Dermis microvascular lymphatic vessel endothelial cell (primary cell): ENCODE measurements around the gene RAB3D. TPM values are rescaled to one million over a fixed set of nuclear protein-coding genes. Genes with fewer than 3 reads are reported as not detected.
"Not testable (repeated sequence)": the region's sequence is repeated elsewhere in the genome, so short reads cannot be mapped to it uniquely, and the experiment has no call there.

ENCODE experiments used
- DNase-seq, 2 donors: peaks; one replicate each; pipeline versions ENCODE4 v3.0.0 to v3.0.0-alpha.2; 2010; ENCODE audit warnings: low read depth in 2 of 2
- total RNA-seq: library from RNA; depleted of rRNA; stranded (reverse); fragments of >200 nt; gene quantifications from 2 replicates; pipeline ENCODE4 v1.2.1, GENCODE V29; 2014

The RAB3D gene
- total RNA-seq, 1 donor from 2014 or later, result 34.7 TPM

DNA sequence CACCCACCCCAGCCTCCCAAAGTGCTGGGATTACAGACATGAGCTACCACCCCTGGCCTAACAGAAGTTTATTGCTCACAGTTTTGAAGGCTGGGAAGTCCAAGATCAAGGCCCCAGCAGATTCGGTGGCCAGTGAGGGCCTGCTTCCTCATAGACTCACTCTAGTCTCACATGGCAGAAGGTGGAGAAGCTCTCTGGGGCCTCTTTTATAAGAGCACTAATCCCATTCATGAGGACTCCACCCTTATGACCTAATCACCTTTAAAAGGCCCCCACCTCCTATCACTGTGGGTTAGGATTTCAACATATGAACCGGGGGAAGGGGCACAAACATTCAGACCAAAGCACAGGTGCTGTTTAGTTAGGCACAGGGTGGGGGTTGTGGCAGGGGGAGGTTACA, 28.1 kb upstream of the RAB3D start:
- DNase-seq, result no peak

GRCh38 chr19:11365557-11366117, 26.2 kb upstream of the RAB3D start:
- no peak for DNase-seq

DNA sequence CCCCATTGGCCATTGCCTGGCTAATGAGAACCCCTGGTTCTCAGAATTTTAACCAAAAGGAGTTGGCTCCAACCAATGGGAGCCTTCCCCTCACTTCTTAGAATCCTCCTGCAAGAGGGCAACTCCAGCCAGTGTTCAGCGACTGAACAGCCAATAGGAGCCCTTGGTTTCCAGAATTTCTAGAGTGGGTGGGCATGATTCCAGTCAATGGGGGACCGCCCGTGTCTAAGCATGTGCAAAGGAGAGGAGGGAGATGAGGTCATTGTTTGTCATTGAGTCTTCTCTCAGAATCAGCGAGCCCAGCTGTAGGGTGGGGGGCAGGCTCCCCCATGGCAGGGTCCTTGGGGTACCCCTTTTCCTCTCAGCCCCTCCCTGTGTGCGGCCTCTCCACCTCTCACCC, 25.5 kb upstream of the RAB3D start:
- DNase-seq, result no peak

DNA sequence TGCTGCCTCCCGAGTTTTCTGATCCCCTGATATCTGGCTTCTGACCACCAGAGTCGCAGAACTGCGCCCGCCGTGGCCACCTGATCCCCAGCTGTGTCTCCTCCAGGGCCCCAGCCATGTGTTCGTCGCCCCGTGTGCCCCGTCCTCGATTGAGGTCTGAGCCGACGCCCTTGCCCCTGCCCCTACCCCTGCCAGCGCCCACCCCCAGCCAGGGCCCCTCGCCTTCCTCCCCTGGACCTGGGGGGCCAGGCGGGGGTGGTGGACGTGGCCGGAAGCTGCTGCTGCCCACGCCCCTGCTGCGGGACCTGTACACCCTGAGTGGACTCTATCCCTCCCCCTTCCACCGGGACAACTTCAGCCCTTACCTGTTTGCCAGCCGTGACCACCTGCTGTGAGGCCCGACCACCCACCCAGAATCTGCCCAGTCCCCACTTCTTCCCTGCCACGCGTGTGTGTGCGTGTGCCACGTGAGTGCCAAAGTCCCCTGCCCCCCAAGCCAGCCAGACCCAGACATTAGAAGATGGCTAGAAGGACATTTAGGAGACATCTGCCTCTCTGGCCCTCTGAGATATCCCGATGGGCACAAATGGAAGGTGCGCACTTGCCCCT, 24.9 kb upstream of the RAB3D start:
- DNase-seq, result no peak

GRCh38 chr19:11363881-11364280, 24.4 kb upstream of the RAB3D start:
- DNase-seq, result no peak

GRCh38 chr19:11361771-11362731, 22.6 kb upstream of the RAB3D start:
- no peak for DNase-seq

DNA sequence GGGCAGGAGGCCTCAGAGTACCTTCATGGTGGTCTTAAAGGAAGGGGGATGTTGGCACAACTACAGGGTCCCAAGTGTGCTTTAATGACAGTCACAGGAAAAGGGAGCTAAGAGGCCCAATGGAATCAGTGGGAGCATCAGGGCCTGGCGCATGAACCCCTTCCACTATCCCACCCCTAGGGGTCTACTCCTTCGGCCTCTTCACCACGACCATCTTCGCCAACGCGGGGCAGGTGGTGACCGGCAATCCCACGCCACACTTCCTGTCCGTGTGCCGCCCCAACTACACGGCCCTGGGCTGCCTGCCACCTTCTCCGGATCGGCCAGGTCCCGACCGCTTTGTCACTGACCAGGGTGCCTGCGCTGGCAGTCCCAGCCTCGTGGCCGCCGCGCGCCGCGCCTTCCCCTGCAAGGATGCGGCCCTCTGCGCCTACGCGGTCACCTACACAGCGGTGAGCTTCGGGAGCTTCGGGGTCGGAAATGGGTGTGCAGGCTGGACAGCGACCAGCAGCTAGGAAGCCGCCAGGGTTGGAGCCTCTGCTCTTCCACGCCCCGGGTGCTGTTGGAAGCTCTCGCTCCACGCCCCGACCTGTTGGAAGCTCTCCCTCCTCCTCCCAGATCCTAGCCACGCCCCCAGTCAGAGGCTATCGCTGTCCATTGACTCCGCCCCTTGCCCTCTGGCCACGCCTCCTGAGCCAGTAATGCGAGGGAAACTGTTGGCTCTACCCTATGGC, 21.7 kb upstream of the RAB3D start:
- peak; percentile 51 to 62 for DNase-seq

GRCh38 chr19:11359421-11359820, 20.0 kb upstream of the RAB3D start:
- no peak for DNase-seq

- no peak for DNase-seq
These were observed 17.5 kb upstream of the RAB3D start for GRCh38 chr19:11356676-11357550.

DNA sequence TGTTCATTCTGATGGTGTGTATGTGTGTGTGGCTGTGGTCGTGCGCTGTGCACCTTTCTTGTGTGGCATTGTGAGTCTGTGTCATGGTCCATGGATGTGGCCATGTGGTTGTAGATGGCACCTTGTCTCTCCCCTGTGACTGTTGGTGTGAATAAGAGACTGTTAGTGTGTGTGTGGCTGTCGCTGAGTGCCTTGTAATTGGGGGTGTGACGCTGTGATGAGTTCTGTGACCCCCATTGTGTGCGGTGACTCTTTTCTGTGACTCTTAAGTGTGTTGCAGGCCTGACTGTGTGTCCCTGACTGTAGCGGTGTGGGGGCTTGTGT, 16.6 kb upstream of the RAB3D start:
- no peak for DNase-seq

DNA sequence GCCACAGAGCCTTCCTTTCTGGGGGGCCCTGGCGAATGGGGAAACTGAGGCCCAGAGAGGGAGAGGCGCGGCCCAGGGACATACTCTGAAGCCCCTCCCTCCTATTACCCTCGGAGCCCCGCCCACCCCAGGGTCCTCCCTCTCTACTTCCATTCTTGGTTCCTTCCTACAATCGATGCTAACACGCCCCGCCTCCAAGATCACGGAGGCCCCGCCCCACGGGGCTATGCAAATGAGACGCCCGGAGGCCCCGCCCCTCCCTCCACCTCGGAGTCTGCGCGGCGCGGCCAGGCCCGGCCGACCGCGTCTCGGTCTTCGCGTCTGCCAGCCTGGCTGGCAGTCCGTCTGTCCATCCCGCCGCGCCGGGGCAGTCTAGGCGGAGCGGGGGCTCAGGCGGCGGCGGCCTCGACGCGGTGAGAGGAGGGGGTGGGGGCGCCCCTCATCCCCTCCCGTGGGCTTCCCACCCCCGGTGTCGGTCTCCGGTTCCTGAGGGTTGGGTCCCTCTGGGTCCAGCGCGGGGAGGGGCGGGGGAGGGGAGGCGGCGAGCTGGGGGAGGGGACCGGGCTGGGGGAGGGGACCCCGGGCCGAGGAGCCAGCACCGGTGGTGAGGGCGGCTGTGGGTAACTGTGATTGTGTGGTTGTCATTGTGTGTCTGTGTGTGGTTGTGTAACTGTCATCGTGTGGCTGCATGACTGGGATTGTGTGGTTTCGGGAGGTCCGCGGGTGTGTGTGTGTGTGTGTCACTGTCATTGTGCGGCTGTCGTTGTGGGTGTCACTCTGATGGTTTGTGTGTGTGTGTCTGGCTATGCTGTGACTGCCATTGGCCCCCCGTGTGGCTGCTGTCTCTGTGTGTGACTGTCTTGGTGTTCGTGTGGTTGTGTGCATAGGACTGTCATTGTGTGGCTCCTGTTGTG, 16.0 kb upstream of the RAB3D start, which contains the start of gene PLPPR2:
TSS of gene PLPPR2 (plus strand) at position 273 of the 914 bp plus-strand sequence. CDS start 2,242 bp downstream, outside the sequence.
- peak; percentile 63 to 91 for DNase-seq

- DNase-seq, result not testable (repeated sequence)
These were observed 14.6 kb upstream of the RAB3D start for GRCh38 chr19:11354102-11354501.

DNA sequence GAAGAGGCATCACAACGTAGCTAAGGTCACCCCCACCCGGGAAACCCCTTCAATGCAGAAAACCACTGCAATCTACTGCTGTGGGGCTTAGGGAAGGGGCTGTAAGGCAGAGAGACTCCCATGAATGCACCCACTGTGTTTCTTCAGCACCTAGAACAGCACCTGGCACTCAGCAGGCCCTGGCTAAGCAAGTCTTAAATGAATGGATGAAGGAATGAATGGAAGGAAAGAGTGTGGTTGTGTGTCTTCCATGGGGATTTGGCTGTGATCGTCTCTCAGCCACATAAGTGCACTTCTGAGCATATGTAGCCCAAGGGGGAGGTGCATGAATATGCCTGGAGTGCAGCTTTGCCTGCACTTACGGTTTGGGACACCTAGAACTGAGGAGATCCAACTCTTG, 9.7 kb upstream of the RAB3D start:
- no peak for DNase-seq

DNA sequence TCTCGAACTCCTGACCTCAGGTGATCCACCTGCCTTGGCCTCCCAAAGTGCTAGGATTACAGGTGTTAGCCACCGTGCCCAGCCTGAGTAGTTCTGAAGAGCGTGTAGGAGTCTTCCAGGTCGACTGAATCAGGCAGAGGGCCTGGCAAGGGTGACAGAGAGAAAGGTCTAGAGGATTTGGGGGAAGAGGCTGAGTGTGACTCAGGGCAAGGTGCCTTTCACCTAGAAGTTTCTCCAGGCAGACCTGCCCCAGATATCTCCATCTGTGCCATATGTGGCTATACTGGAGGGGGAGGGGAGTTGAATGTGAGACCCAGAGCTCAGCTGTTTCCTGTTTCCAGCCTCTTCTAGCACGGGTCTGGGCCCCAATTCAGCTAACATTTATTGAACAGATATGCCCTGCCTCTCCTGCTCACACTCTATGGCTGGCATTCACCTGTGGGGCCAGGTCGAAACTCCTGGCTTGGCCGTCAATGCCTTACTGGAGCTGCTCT, 8.1 kb upstream of the RAB3D start:
- DNase-seq, result no peak

- peak; percentile 98 to 99 for DNase-seq
These were observed 6.9 kb upstream of the RAB3D start, which contains the start of the genes CCDC159 and TMEM205 for GRCh38 chr19:11346104-11346940. Gene CCDC159, plus strand, starts transcription at chr19:11346519. Its CDS starts 88 bp downstream, at chr19:11346607. Gene TMEM205, minus strand, starts transcription at chr19:11346268. Its CDS starts 649 bp downstream, at chr19:11345619.

- DNase-seq, result no peak
These were observed 5.8 kb upstream of the RAB3D start for GRCh38 chr19:11345122-11345803.

- no peak for DNase-seq
These were observed 3.0 kb upstream of the RAB3D start for GRCh38 chr19:11342429-11342828.

GRCh38 chr19:11340099-11340467, 626 bp upstream of the RAB3D start:
- not testable (repeated sequence) for DNase-seq
